Fibroblast of pulmonary artery (primary cell): ENCODE measurements around the gene ZNF605.
"Not testable (repeated sequence)": the region's sequence is repeated elsewhere in the genome, so short reads cannot be mapped to it uniquely, and the experiment has no call there.

ENCODE experiments used
- DNase-seq: peaks from one replicate; pipeline ENCODE4 v3.0.0-alpha.2; 2010; ENCODE audit warnings: low read depth
- H3K4me3 ChIP-seq: replicated peaks from 2 replicates; pipeline ENCODE4 v1.5.1; 2011; ENCODE audit warnings: low read depth, mild to moderate bottlenecking, control low read depth, low read length, moderate library complexity
- TF ChIP-seq, protein P1 (sequence below): IDR thresholded peaks from 2 replicates; pipeline ENCODE4 v1.5.1; 2011; ENCODE audit warnings: mild to moderate bottlenecking, control low read depth, low read length, inconsistent platforms; ENCODE audit errors: missing control alignments

Gene ZNF605

DNA sequence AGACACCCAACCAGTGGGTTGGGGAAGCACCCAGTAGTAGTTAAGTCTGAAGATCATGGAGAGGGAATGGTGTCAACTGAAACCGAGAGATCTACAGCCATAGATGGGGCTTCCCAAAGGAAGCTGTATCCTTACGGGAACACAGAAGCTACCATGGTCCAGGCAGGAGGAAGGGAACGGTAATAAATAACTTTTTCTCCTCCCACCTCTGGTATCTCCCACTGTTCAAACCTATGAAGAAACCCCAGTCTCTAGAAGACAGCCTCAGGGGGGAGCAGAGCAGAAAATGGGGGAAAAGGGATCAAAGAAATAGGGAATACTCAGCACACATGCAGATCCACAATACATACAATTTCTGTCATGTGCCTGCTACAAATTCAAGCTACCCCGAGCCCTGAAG lies 33.4 kb downstream of the ZNF605 start:
- no peak for DNase-seq
- H3K4me3 ChIP-seq = no peak overlapping the region
- TF ChIP-seq, protein P1, sequence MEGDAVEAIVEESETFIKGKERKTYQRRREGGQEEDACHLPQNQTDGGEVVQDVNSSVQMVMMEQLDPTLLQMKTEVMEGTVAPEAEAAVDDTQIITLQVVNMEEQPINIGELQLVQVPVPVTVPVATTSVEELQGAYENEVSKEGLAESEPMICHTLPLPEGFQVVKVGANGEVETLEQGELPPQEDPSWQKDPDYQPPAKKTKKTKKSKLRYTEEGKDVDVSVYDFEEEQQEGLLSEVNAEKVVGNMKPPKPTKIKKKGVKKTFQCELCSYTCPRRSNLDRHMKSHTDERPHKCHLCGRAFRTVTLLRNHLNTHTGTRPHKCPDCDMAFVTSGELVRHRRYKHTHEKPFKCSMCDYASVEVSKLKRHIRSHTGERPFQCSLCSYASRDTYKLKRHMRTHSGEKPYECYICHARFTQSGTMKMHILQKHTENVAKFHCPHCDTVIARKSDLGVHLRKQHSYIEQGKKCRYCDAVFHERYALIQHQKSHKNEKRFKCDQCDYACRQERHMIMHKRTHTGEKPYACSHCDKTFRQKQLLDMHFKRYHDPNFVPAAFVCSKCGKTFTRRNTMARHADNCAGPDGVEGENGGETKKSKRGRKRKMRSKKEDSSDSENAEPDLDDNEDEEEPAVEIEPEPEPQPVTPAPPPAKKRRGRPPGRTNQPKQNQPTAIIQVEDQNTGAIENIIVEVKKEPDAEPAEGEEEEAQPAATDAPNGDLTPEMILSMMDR = no peak

DNA sequence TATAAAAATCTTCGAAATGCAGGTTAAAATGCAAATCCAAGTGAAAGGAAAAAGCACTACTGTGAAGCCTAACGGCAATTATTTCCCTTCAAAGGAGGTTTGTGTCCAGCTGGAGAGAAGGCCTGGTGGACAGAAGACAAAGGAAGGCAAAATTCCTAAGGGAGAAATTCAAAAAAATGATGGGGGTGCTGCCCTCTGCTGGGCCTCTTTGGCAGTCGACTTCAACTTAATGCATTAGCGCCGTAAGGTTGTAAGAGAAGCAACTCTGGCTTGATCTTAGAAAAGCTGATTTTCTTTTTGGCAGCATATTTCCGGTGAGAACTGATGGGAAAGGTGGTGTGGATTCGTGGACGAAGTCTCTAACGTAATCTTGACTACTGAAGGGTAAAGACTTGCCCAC lies 34.4 kb downstream of the ZNF605 start:
- H3K4me3 ChIP-seq = no peak overlapping the region
- TF ChIP-seq, protein P1 = no peak

DNA sequence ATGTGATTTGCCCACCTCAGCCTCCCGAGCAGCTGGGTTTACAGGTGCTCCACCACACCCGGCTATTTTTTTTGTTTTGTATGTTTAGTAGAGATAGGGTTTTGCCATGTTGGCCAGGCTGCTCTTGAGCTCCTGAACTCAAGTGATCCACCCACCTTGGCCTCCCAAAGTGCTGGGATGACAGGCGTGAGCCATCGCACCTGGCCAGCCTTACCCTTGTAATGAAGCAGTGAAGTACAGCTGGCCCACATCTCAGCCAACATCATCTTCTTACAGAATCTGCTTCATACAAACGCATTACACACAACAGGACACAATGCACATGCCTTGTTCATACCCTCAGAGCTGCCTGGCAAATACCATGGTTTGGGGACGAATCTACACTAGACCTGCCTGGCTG lies 37.4 kb downstream of the ZNF605 start:
- H3K4me3 ChIP-seq = no peak overlapping the region
- TF ChIP-seq, protein P1 = no peak

More for the DNA sequence above, 34.4 kb downstream of the ZNF605 start:
- DNase-seq = no peak

DNA sequence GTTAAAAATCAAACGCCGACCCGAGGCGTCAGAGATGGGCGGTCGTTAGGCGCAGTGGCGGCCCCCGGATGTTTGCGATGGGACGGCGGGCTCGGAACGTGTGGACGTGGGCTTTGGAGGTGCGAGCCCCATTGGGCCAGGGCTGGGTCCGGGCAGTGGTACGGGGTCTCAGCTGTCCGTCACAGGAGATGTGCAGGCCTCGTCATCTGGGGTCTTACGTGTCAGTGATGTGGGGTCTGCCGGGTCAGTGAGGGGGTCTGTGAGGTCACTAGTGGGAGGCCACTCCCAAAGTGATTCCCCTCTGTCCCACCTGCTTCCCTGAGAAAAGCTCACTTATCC lies 47.1 kb downstream of the ZNF605 start:
- peak overlapping the region; percentile 76 for H3K4me3 ChIP-seq
- TF ChIP-seq, protein P1 = no peak
- no peak for DNase-seq

More for the DNA sequence above, 37.4 kb downstream of the ZNF605 start:
- no peak for DNase-seq

DNA sequence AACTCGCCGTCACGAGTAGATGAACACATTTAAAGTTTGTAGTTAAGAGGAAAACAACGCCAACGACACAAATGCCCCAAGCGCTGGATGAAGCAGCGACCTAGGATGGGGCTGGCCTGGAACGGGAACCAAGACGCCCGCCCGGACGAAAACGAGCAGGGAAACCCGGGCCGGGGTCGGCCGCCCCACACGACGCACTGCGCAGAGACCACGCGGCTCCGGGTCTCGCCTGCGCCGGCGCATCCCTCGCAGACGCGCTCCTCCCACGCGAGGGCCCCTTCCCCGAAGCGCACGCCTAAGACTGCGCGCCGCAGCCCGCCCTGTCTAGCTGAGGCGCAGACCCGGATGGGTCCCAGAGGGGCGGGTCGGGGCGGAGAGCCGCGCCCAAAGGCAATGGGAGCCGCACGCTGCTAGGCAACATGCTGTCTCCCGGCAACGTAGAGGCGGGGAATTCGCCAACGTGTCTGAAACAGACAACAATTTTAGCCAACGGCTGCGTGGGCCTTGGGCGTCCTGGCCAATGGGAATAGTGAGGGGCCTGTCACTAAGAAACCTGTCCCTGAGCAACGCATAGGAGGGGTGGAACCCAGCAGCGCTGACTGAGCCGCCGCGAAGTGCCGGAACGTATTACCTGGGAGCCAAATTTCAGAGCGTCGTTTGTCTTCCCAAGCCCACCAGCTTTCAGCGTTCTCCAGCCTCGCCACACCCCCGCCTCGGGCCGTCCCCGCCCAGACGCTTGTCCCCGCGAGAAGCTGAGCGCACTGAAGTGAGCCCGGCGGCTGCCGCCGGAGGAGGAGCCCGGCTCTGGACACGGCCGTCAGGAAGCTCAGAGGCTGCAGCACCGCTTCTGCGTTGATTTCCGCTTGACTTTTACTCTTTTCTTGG lies 47.7 kb downstream of the ZNF605 start:
- TF ChIP-seq, protein P1 = no peak
- peak; percentile 99 for DNase-seq
- peak overlapping the region; percentile 76 for H3K4me3 ChIP-seq

DNA sequence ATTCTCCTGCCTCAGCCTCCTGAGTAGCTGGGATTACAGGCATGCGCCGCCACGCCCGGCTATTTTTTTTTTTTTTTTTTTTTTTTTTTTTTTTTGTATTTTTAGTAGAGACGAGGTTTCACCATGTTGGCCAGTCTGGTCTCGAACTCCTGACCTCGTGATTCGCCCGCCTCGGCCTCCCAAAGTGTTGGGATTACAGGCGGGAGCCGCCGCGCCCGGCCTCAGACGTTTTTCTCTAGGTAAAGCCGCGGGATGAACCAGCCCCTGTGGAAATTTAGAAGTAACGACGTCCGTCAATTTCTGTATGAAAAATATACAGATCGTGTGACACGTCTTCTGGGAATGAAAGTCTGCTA lies 48.3 kb downstream of the ZNF605 start:
- DNase-seq = not testable (repeated sequence)
- H3K4me3 ChIP-seq = peak overlapping the region; percentile 76

DNA sequence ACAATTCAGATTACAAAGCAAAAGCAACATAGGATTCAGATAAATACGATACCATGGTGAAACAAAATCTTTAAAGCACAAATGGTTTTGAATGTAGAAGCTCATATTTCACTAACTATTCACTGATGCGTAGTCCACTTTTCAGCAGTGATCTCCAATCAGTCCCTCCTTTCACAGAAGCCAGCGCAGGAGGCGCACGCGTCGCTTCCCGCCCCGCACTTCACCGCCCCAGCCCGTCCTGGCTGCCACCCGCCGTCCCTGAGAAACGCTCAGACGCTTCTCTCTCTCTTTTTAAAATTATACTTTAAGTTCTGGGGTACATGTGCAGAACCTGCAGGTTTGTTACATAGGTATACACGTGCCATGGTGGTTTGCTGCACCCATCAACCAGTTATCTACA lies 48.9 kb downstream of the ZNF605 start:
- DNase-seq = no peak
- no peak overlapping the region for H3K4me3 ChIP-seq
- TF ChIP-seq, protein P1 = no peak
